ENCODE results near the gene ANKRD18A. TPM values are rescaled to one million over a fixed set of nuclear protein-coding genes. Genes with fewer than 3 reads are reported as not detected.

ANKRD18A gene
- total and polyA plus RNA-seq, 2 donors (not counting 3 experiments of a cell fraction or from before 2014, with no cell fraction given), result 3.2 TPM; not detected in 1

GRCh38 chr9:38651400-38652042 is 31.1 kb upstream of the ANKRD18A start:
- no peak for FAIRE-seq
- CTCF ChIA-PET, result no interaction called here

More at GRCh38 chr9:38651400-38652042, 31.1 kb upstream of the ANKRD18A start:
- H3K9me3 ChIP-seq (replicated peaks; ENCODE audit: control insufficient read depth, insufficient read depth, low read length), result no peaks in the 10 kb centered on the region
- intact Hi-C loops (cut with micrococcal nuclease), result no loop called here
- H3K27me3 ChIP-seq (ENCODE audit: control insufficient read depth in 2 of 2, insufficient read depth in 2 of 2, low read length in 2 of 2), result peaks cover 0 to 6% of the 10 kb centered on the region in 2 experiments
- H3K9ac ChIP-seq (replicated peaks; ENCODE audit: extremely low read depth, insufficient read depth, low read length), result no peak overlapping the region
- no TSS peak for BruUV-seq (replicated peaks)
- TF ChIP-seq MYC (IDR thresholded peaks at IDR 0.05; ENCODE audit: low read depth, low read length) (no peak), EZH2 (IDR thresholded peaks at IDR 0.05; ENCODE audit: borderline replicate concordance, low read depth, low read length, severe bottlenecking) (no peak), CTCF (IDR thresholded peaks at IDR 0.05; ENCODE audit: extremely low read depth in 1 of 2, insufficient read depth in 1 of 2, low read depth in 1 of 2, low read length in 2 of 2) (no peak), JUN (IDR thresholded peaks at IDR 0.05; ENCODE audit: borderline replicate concordance, insufficient read depth, insufficient read length, low read depth) (no peak), GATA2 (IDR thresholded peaks at IDR 0.05; ENCODE audit: insufficient read depth, insufficient read length, low read depth, low read length) (no peak), FOS (IDR thresholded peaks at IDR 0.05; ENCODE audit: borderline replicate concordance, insufficient read depth, low read length) (no peak), POLR2AphosphoS5 (IDR thresholded peaks at IDR 0.05; ENCODE audit: insufficient read depth, low read depth, low read length) (no peak), POLR2A (IDR thresholded peaks at IDR 0.05; ENCODE audit: low read depth, low read length) (no peak), MAX (IDR thresholded peaks at IDR 0.05; ENCODE audit: insufficient read depth, insufficient read length) (no peak)
- no peak overlapping the region for H3K4me2 ChIP-seq (ENCODE audit: insufficient read depth, low read length)
- no peaks in the 10 kb centered on the region for H3K9me1 ChIP-seq (replicated peaks; ENCODE audit: control insufficient read depth, extremely low read depth, insufficient read depth, low read length)
- DNase-seq (ENCODE audit: low read depth, low spot score), result no peak
- H4K20me1 ChIP-seq (replicated peaks; ENCODE audit: control insufficient read depth, extremely low read depth, insufficient read depth, low read length), result no peaks in the 10 kb centered on the region
- H3K36me3 ChIP-seq (ENCODE audit: control insufficient read depth in 2 of 2, extremely low read depth in 1 of 2, insufficient read depth in 2 of 2, low read length in 2 of 2), result no peaks in the 10 kb centered on the region
- no peak overlapping the region for H3K4me3 ChIP-seq (replicated peaks in 1 of 3; ENCODE audit: insufficient read depth in 1 of 3, low read depth in 1 of 3, low read length in 3 of 3)
- no peak overlapping the region for H3K27ac ChIP-seq (ENCODE audit: insufficient read depth, low read depth, low read length)
- H3K79me2 ChIP-seq (ENCODE audit: control insufficient read depth, insufficient read depth, low read length), result no peaks in the 10 kb centered on the region
- no peak overlapping the region for H2AFZ ChIP-seq (ENCODE audit: low read depth, low read length)
- dilution Hi-C loops (cut with MboI; ENCODE audit: extremely low pct_ligation_motif_present, low sequenced_read_pairs), result no loop called here
- no peaks in the 10 kb centered on the region for H3K4me1 ChIP-seq (ENCODE audit: control insufficient read depth, extremely low read depth, insufficient read depth, low read length)
- POLR2A ChIA-PET, result no interaction called here

Measured in endothelial cell of umbilical vein (primary cell).